Measurements from ENCODE around the gene NUTF2.
"Not testable (repeated sequence)": the region's sequence is repeated elsewhere in the genome, so short reads cannot be mapped to it uniquely, and the experiment has no call there.

The NUTF2 gene

DNA sequence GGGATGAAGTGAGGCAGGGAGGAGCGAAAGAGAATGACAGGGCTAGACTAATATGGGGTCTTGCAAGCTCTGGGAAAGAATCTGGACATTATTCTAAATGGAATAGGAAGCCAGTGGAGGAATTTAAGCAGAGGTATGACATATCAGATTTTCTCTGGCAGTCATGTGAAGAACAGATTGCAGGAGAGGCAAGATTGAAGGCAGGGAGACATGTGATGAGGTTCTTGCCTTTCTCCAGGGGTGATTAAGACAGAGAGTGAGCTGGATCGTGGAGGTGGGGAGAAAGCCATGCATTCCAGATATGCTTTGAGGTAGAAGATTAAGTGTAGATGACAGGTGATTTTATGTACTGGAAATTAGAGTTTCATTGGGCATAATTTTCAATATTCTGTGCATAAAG, 8.9 kb upstream of the NUTF2 start:
- no peak for DNase-seq

GRCh38 chr16:67841198-67841815, 5.4 kb upstream of the NUTF2 start:
- no peak for DNase-seq

- peak; percentile 93 for DNase-seq
Observed at GRCh38 chr16:67841816-67842508, 4.8 kb upstream of the NUTF2 start, which contains the start of gene THAP11. Gene THAP11 (plus strand): TSS chr16:67842320. CDS start chr16:67842555, 235 bp downstream.

- peak; percentile 32 for DNase-seq
Observed at GRCh38 chr16:67842509-67843342, 4.0 kb upstream of the NUTF2 start.

DNA sequence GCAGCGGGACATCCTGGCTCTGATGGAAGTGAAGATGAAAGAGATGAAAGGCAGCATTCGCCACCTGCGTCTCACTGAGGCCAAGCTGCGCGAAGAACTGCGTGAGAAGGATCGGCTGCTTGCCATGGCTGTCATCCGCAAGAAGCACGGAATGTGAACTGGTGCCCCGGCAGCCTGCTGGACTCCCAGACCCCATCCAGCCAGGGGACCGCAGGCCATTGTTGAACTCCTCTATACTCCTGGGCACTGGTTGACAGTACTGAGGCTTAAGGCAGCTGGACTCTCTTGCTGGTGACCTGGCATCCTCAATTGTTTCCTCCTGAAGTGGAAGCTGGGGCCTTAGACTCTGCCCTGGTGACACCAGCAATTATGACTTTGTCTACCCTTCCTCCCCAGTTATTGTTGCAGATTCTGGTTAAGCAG, 3.4 kb upstream of the NUTF2 start:
- no peak for DNase-seq

DNA sequence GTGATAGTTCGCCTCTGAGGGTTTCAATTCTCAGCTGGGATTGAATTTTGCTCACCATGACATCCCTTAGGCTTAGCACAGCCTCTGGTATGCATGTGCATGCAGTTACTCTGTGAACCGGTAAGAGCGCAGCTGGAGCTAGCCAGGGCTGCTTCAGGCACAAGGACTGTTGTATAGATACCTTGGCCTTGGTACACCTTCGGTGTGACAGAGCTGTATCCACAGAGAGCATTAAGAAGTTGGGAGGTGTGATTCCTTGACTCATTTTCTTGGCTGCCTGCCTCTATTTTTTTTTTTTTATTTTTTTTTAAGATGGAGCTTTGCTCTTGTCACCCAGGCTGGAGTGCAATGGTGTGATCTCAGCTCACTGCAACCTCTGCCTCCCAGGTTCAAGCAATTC, 2.2 kb upstream of the NUTF2 start:
- peak; percentile 38 for DNase-seq

DNA sequence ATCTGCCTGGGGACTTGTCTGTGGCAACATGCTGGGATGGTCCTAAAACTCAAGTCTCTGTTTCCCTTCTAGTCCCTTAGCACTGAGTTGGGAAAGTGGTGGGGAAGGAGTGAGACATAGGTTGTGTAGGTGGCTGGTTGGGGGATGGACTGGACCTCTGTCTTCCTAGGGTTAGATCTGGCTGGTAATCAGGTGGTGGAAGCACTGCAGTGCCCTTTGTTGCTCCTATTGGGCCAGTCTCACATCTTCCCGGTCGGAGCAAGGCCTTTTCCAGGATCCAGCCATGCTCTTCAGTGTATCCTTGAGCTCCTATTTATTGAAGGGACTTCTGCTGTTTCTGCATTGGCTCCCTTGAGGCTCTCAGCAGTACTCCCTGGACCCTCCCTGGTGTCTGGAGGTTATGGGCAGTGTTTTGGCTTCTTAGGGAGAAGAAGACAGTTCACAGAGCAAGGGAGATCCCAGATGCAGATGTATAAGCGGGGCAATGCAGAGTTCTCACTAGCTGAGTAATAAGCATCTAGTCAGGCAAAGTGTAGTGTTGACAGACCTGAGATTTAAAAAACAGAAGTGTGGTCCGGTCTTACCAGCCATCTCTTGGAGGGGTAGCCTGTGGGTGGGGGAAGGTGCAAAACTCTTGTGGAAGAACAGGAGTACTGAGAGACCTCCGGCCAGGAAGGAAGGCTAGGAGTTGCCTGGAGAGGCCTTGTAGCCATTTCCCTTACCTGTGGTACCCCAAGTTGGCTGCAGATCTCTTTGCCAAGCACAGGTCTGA, 1.3 kb upstream of the NUTF2 start:
- DNase-seq, result no peak

DNA sequence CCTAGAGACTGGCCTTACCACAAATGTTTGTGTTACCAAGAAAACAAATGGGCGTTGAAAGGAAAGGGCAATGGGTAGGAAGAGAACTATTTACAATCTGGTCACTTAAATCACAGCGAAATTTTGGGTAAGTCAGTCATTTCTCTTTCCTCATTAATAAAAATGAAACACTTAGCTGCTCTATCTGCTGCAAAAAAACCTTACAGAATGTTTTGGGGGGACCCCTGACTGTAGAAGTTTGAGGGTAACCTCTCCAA, 742 bp upstream of the NUTF2 start:
- no peak for DNase-seq

GRCh38 chr16:67847064-67847861, 530 bp downstream of the NUTF2 start, which contains the start of gene CENPT:
Gene CENPT (minus strand): TSS chr16:67847693. CDS start chr16:67833859, 13,834 bp downstream.
- peak; percentile 51 for DNase-seq

DNA sequence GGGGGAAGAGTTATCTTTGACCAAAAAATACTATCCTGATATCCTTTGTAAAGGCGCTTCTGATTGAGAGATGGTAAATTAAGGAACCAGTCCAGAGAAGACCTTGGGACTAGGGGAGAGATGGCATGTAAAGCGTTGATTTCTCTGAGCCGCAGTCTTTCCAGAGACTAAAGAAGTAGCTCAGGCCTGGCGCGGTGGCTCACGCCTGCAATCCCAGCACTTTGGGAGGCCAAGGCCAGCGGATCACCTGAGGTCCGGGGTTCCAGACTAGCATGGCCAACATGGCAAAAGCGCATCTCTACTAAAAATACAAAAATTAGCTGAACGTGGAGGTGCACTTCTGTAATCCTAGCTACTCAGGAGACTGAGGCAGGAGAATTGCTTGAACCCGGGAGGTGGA, 1.4 kb downstream of the NUTF2 start:
- DNase-seq, result no peak

- no peak for DNase-seq
Observed at GRCh38 chr16:67853670-67854069, 6.9 kb downstream of the NUTF2 start.

DNA sequence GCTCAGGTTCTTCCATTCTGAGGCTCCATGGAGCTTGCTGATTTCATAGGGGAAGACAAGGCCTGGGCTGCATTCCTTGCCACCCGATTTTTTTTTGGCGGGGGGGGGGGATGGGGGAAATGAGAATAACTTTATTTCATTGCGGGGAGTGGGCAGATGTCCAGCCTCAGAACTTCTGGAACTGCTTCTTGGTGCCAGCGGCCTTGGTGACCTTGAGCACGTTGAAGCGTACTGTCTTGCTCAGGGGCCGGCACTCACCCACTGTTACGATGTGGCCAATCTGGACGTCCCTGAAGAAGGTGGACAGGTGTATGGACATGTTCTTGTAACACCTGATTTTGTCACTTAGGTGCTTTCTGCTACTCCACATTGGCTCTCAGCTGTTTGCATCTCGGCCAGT, 9.1 kb downstream of the NUTF2 start:
- no peak for DNase-seq

GRCh38 chr16:67856927-67857546, 10.3 kb downstream of the NUTF2 start:
- DNase-seq, result no peak

GRCh38 chr16:67857547-67858233, 11.0 kb downstream of the NUTF2 start:
- peak; percentile 62 for DNase-seq

DNA sequence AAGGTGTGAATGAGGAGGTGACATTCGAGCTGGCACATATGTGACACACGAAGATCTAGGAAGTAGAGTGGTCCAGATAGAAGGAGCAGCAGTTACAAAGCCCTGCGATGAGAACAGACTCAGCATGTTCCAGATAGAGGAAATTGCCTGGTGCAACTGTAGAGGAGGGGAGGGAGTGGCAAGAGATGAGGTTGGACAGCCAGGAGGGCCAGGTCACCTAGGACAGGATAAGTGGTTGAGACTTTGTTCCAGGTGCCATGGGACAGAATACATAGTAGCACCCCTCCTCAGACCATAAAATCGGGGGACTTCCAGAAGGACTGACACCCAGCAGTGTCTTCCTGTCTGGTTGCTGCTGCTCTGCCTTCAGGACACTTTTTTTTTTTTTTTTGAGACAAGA, 11.8 kb downstream of the NUTF2 start:
- DNase-seq, result no peak

- no peak for DNase-seq
Observed at GRCh38 chr16:67860589-67861398, 14.1 kb downstream of the NUTF2 start.

GRCh38 chr16:67861877-67862276, 15.1 kb downstream of the NUTF2 start:
- no peak for DNase-seq

GRCh38 chr16:67862623-67863583, 16.2 kb downstream of the NUTF2 start:
- DNase-seq, result peak; percentile 13

DNA sequence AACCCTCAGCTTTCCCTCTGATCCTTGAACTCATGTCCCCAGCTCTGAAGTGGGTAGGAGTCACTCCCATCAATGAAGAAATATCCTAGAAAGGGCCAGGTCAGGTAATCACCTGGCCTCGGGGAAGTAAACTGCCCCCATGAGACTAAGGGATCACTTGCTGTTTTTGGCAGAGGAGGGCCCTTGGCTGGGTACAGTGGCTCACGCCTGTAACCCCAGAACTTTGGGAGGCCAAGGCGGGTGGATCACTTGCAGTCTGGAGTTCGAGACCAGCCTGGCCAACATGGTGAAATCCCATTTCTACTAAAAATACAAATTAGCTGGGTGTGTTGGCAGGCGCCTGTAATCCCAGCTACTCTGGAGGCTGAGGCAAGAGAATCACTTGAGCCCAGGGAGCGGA, 17.3 kb downstream of the NUTF2 start:
- DNase-seq, result not testable (repeated sequence)

Measured in fibroblast of skin of abdomen (primary cell).